Fibroblast of the aortic adventitia (primary cell): ENCODE measurements around the gene NEU1. TPM values are rescaled to one million over a fixed set of nuclear protein-coding genes. Genes with fewer than 3 reads are reported as not detected.
A peak's percentile ranks its signal among the peaks of the same experiment; 100 is the strongest.

ENCODE experiments used
- DNase-seq: peaks from one replicate; pipeline ENCODE4 v3.0.0-alpha.2; 2010; ENCODE audit warnings: low read depth
- H3K4me3 ChIP-seq: 2 replicates; pipeline ENCODE4 v1.5.1; 2011; ENCODE audit warnings: low read depth, mild to moderate bottlenecking, control low read depth, low read length, moderate library complexity
- total RNA-seq: library from RNA; depleted of rRNA; stranded (reverse); fragments of >200 nt; gene quantifications from 2 replicates; pipeline ENCODE4 v1.2.3, GENCODE V29; 2012; ENCODE audit warnings: low replicate concordance
- TF ChIP-seq, protein P1 (sequence below): IDR thresholded peaks from 2 replicates; pipeline ENCODE4 v1.5.1; 2011; ENCODE audit warnings: mild to moderate bottlenecking, low read length, control low read depth, inconsistent platforms; ENCODE audit not compliant: insufficient read depth

NEU1 gene
- total RNA-seq, 1 donor = 35.8 TPM

DNA sequence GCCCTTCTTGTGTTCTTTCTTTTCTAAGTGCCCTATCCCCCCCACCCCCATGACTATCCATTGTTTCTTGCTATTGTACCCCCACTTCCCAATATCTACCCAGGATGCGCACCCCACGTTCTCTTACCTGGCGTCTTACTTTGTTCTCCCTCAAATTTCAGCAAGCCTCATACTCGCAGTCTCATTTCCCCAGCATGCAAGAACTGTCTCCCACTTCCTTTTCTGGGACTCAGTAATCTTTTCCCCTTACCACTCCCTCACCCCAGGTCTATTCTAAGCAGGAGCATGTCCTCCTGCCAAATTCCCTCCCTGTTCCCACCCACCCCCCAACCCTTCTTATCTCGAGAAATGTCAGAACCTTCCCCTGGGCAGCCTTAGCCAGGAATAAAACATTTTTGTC, 36.6 kb upstream of the NEU1 start:
- TF ChIP-seq, protein P1, sequence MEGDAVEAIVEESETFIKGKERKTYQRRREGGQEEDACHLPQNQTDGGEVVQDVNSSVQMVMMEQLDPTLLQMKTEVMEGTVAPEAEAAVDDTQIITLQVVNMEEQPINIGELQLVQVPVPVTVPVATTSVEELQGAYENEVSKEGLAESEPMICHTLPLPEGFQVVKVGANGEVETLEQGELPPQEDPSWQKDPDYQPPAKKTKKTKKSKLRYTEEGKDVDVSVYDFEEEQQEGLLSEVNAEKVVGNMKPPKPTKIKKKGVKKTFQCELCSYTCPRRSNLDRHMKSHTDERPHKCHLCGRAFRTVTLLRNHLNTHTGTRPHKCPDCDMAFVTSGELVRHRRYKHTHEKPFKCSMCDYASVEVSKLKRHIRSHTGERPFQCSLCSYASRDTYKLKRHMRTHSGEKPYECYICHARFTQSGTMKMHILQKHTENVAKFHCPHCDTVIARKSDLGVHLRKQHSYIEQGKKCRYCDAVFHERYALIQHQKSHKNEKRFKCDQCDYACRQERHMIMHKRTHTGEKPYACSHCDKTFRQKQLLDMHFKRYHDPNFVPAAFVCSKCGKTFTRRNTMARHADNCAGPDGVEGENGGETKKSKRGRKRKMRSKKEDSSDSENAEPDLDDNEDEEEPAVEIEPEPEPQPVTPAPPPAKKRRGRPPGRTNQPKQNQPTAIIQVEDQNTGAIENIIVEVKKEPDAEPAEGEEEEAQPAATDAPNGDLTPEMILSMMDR = no peak
- no peak for DNase-seq
- no peak overlapping the region for H3K4me3 ChIP-seq

DNA sequence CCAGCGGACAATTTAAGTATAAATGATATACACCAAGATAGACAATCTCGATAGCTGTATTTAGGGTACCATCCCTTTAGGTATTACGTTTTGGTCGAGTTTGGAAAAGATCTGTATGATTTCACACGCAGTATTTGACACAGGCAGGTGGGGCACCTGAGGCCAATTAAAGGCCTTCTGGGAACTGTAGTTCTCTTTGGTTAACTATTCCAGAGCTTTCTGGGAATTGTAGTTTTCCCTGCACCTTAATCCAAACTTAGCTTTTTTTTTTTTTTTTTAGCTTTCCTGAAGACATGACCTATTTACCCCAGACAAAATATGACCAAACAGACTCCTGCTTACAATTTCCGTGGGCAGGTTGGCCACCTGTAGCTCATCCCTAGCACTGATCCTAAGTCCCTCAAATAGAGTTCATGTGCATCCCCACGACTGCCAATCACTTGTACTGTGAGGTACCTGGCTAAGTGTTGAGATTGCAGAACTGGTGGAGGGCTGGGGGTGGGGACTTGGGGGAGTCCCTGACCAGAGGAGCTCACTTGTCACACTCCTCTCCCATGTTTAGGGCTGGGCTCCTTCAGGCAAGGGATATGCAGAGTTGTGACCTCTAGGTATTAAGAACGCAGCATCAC, 35.9 kb upstream of the NEU1 start:
- DNase-seq = peak; percentile 56
- TF ChIP-seq, protein P1 = no peak
- peak overlapping the region; percentile 99 for H3K4me3 ChIP-seq

DNA sequence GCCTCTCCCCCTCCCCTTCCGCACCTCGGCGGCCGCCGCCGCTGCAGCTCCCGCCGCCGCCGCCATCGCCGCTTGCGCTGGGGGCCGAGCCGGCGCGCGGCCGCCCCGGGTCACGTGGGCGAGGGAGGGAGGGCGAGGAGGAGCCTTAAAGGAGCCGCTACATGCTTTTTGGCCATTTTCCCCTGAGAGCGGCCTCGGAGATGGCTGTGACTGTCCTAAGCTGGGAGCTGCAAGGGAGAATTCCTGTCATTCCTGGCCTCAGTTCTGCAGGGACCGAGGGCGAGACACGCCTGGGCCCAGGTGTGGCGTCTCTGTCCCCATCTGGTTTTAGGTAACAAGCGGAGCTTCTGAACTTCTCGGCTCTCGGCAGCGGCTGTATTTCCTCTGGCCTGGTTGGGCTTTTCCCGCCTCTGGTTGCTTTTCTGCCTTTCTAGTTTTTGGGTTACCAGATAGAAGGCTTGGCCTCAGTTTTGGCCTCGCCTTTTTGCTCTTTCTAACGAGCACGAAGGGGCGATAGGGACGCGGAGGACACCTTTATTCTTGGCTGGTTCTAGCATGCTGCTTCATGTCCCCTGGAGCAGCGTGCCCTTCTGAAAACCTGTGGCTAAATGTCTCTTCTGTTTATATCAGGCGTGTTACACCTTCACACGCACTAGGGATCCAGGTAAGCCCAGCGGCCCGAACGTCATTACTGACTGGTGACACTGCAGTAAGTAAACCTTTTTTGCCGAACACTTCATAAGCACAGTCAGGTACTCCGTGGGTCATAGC, 35.2 kb upstream of the NEU1 start, which contains the start of gene EHMT2:
EHMT2 (minus strand) TSS at position 87 of the 771 bp plus-strand sequence; CDS start at position 66, 21 bp downstream.
- peak; percentile 71 for DNase-seq
- peak within 1 kb of the TSS; percentile 99 for H3K4me3 ChIP-seq
- TF ChIP-seq, protein P1 = peak; percentile 2

DNA sequence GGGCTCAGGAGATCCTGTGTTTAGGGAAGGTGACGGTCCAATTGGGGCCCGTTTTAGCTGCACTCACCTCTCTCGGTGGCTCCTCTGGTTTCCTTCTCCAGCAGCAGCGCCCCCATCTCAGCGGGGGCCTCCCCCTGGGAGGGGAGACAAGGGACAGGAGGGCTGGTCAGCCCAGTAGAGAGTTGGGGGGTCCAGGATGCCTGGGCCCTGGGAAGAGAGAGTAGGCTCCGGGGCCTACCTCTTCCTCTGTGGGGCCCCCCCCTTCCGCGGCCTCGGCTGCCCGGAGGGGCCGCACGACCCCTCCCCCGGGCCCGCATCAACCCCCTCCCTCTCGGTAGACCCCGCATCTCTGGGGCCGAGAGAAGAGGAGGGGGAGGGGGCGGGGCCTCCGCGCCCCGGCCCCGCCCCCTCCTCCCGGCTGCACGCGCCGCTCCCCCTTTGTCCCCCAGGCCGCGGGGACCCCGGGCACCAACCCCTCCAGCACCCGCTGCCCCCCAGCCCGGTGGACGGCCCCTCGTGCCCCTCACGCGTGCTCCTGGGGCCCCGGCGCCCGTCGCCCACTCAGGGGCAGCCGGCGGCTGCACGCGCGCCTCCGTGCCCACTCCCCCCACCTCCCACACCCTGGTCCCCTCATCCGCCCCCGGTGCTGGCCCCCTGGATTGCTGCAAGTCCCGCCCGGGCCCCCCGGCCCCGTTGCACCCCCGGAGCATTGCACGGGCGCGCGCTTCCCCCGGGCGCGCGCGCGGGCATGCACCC, 34.4 kb upstream of the NEU1 start:
- H3K4me3 ChIP-seq = peak overlapping the region; percentile 99
- DNase-seq = no peak
- TF ChIP-seq, protein P1 = no peak

DNA sequence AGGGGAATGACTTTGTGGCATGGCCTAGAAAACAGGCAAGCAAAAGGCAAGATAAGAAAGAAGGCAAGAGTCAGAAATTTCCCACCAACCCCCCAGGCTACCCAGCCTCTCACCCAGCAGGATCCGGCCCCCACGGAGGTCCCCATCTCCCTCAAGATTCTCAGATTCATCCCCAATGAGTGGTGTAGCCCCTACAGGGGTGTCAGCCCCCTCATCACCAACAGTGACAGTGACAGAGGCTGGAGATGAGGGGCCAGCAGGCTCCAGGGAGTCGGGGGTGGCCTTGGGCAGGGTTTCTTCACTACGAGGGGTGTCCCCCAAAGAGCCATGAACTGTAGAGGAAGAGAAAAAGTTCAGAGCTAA, 33.9 kb upstream of the NEU1 start:
- peak overlapping the region; percentile 99 for H3K4me3 ChIP-seq
- no peak for DNase-seq
- TF ChIP-seq, protein P1 = no peak

DNA sequence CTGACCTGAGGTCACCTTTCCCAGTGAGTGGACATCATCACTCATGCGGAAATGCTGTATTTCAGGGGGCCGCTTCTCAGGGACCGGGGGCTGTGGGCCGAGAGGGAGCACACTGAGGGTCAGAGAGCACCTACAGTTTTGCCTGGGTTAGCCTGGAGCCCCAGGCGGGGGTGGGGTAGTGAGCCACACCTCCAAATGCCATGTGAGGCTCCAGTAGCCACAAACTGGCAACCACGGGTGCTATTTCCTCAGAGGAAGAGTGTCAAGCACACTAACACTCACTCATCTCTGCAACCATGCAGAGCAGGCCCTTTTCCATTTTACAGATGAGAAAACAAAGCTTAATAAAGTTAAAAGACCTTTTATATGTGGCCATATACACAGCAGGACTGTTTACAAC, 30.2 kb upstream of the NEU1 start:
- TF ChIP-seq, protein P1 = no peak
- DNase-seq = no peak
- no peak overlapping the region for H3K4me3 ChIP-seq
